Neutrophil (primary cell): ENCODE data around the gene ASTN2.

Experiments used
- H3K27ac ChIP-seq: fragments of 200-600 bp; sonication (generic); 2 replicates; pipeline ENCODE4 v1.5.1; 2016; ENCODE audit warnings: mild to moderate bottlenecking, moderate library complexity
- H3K27me3 ChIP-seq: fragments of 200-600 bp; sonication (generic); 2 replicates; pipeline ENCODE4 v1.6.0; 2016; ENCODE audit warnings: mild to moderate bottlenecking
- H3K36me3 ChIP-seq: fragments of 200-600 bp; sonication (generic); 2 replicates; pipeline ENCODE4 v1.5.1; 2017
- H3K4me1 ChIP-seq, 2 experiments: fragments of 200-600 bp in 1 of 2; sonication (generic) in 1 of 2; 1 replicate in 1 of 2; 2 replicates in 1 of 2; pipeline versions ENCODE4 v1.5.1 to v1.6.1; 2013 to 2016; ENCODE audit warnings: low read depth in 1 of 2, low read length in 1 of 2, mild to moderate bottlenecking in 1 of 2, moderate library complexity in 1 of 2; ENCODE audit not compliant: control insufficient read depth in 1 of 2, insufficient read depth in 1 of 2
- H3K4me3 ChIP-seq, 2 experiments: fragments of 200-600 bp in 1 of 2; sonication (generic) in 1 of 2; 1 replicate in 1 of 2; 2 replicates in 1 of 2; pipeline ENCODE4 v1.5.1; 2013 to 2016; ENCODE audit warnings: low read depth in 1 of 2, low read length in 1 of 2, mild to moderate bottlenecking in 1 of 2, moderate library complexity in 1 of 2
- H3K9me3 ChIP-seq: fragments of 200-600 bp; sonication (generic); 2 replicates; pipeline ENCODE4 v1.5.1; 2016
- TF ChIP-seq, protein P1 (sequence below): fragments of 200-600 bp; sonication (generic); IDR thresholded peaks from 2 replicates; pipeline ENCODE4 v1.5.1; 2016; ENCODE audit warnings: antibody characterized with exemption

ASTN2 gene

DNA sequence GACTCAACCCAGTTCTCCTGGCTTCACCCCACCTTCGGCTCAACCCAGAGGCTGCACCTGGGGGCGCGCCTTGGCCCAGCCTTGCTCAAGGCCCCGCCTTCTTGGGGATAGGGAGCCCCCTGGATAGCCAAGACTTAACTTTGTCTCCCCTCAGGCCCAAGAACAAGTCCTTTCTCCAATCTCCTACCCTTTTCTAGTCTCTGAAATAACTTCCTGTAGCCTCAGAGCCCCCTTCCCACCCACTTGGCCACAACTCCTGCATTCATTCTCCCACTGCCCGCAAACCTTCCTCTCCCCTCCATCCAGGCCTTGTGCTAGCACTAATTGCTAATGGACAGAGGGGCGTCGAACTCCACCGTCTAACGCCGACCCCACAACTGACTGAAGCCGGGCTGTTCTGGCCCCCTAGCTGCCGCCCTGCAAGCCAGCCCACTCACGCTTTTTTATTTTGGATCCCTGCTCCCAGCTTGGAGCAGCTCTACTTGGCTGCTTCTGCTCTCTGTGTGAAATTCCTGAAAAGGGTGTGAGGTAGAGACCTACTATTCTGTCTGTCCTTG lies 579 bp upstream of the ASTN2 start:
- TF ChIP-seq, protein P1, sequence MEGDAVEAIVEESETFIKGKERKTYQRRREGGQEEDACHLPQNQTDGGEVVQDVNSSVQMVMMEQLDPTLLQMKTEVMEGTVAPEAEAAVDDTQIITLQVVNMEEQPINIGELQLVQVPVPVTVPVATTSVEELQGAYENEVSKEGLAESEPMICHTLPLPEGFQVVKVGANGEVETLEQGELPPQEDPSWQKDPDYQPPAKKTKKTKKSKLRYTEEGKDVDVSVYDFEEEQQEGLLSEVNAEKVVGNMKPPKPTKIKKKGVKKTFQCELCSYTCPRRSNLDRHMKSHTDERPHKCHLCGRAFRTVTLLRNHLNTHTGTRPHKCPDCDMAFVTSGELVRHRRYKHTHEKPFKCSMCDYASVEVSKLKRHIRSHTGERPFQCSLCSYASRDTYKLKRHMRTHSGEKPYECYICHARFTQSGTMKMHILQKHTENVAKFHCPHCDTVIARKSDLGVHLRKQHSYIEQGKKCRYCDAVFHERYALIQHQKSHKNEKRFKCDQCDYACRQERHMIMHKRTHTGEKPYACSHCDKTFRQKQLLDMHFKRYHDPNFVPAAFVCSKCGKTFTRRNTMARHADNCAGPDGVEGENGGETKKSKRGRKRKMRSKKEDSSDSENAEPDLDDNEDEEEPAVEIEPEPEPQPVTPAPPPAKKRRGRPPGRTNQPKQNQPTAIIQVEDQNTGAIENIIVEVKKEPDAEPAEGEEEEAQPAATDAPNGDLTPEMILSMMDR, result no peak
- no peak overlapping the region for H3K27ac ChIP-seq
- no peaks in the 10 kb centered on the region for H3K9me3 ChIP-seq
- H3K27me3 ChIP-seq, result peaks cover 77% of the 10 kb centered on the region
- H3K4me3 ChIP-seq, result no peak overlapping the region
- no peaks in the 10 kb centered on the region for H3K4me1 ChIP-seq
- no peaks in the 10 kb centered on the region for H3K36me3 ChIP-seq

DNA sequence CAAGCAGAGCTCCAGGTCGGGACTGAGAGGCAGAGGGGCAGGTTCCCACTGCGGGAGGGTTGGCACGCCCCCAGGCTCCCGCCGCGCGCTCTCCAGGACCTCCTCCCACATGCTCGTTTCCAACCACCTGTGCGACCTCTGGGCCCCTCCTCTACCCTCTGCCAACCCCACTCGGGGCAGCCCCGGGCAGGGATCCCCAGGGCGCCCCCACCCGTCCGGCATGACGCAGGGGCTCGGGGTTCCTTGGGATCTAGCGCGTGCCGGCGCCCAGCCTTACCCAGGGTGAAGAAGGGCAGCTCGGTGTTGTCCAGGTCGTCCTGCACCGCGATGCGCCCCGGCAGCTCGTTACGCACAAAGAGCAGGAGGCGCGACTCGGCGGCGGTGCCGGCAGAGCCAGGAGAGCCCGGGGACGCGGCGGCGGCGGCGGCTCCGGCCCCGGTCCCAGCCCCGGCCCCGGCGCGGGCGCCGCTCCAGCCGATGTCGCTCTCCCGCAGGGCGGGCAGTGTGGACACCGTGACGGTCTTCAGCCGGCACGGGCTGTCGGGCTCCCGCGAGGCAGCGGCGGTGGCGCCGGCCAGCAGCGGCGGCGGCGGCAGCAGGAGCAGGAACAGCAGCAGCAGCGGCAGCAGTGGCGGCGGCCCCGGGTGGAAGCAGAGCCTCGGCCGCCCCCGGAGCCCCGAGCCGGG lies 494 bp downstream of the ASTN2 start:
- Histone ChIP-seq H3K27ac (no peak overlapping the region), H3K9me3 (no peaks in the 10 kb centered on the region), H3K27me3 (peaks cover 88% of the 10 kb centered on the region), H3K36me3 (no peaks in the 10 kb centered on the region), H3K4me3 (no peak overlapping the region), H3K4me1 (no peaks in the 10 kb centered on the region)
- TF ChIP-seq, protein P1, result no peak

DNA sequence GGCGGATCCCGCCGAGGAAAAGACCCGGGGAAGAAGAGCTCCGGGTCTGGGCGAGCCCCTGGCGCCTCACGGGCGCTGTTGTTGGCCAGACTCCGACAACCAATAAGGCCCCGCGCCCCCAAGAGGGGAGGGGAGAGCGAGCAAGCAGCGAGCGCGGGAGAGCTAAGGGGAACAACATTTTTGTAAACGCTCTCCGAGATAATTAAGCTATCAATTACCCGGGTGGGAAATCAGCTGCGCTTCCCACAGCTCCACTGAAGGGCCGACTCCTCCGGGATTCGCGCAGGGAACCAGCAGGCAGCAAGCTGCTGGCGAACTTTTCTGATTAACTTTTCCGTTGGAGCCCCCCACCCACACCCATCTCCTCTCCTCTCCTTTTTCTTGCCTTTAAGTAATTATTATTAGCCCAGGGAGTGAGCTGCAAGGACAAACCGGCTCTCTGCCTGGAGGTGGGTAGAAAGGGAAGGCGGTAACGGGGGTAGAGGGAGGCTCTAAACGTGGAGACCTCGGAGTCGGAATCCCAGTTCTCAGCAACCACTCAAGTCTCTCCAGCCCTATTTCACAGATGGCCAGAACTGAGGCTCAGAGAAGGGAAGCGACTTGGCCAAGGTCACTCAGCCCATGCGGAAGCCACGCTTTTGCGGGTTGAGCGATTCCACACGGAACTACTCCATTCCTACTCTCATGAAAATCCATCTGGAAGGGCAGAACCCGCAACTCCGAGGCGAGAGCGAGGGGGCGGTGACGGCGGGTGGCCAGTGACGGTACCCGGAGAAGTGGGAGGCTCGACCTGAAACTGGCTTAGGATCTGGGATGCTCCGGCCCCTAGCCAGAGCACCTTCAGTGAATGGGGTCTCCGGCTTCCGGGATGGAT lies 1.3 kb downstream of the ASTN2 start:
- Histone ChIP-seq H3K4me1 (no peaks in the 10 kb centered on the region), H3K9me3 (no peaks in the 10 kb centered on the region), H3K4me3 (no peak overlapping the region), H3K27ac (no peak overlapping the region), H3K36me3 (no peaks in the 10 kb centered on the region), H3K27me3 (peaks cover 96% of the 10 kb centered on the region)
- TF ChIP-seq, protein P1, result no peak

DNA sequence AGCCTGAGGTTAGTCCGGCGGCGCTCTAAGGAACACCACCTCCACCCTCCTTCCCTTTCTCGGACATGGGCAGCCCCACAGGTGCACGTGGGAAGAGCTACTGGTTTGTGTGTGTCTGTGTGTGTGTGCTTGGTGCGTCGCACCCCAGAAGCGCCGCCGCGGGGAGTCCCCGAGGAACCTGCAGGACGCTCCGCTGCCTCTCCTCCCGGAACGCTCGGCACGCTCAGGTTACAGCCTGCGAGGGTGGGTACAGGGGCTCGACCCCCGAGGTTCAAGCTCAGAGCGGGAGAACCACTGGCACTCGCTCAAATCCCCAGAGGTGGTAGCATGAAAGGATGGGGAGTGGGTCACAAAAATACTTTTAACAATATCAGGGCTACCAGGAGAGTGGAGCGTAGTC lies 2.0 kb downstream of the ASTN2 start:
- H3K4me3 ChIP-seq, result no peak overlapping the region
- no peaks in the 10 kb centered on the region for H3K36me3 ChIP-seq
- TF ChIP-seq, protein P1, result no peak
- no peaks in the 10 kb centered on the region for H3K9me3 ChIP-seq
- no peaks in the 10 kb centered on the region for H3K4me1 ChIP-seq
- H3K27me3 ChIP-seq, result peaks cover 98% of the 10 kb centered on the region
- H3K27ac ChIP-seq, result no peak overlapping the region

DNA sequence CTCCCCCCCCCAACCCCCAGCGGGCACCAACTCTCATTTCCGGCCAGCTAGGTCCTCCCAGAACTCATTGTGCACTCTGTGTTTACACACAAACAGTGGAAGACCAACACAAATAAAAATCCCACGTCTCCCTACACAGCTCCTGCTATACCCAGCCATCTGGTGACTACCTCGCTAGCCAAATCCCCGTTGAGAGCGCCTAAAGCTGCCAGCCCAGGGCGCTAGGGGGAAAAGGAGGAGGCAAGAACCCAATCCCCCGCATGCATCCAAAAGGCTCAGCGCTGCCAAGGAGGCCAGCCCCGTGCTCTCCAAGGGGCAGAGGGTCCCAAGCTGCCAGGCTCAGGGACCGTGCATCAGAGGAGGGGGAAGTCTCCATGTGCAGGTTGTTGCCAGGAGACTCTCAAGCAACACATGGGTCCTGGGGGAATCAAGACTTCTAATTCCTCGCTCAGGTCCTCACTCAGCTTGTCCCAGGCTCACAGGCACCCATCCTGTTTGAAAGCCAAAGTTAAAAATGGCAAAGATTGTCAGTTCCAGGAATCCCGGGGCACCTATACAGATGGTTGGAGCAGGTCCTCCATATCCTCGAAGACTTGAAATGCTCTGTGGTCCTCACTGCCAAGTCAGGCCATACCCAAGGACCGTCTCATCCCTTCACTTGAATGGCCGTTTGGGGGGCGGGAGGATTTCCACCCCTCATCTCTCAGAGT lies 2.7 kb downstream of the ASTN2 start:
- H3K27me3 ChIP-seq, result peaks cover 92% of the 10 kb centered on the region
- H3K36me3 ChIP-seq, result no peaks in the 10 kb centered on the region
- no peaks in the 10 kb centered on the region for H3K9me3 ChIP-seq
- TF ChIP-seq, protein P1, result no peak
- H3K27ac ChIP-seq, result no peak overlapping the region
- H3K4me1 ChIP-seq, result no peaks in the 10 kb centered on the region
- no peak overlapping the region for H3K4me3 ChIP-seq
